Stimulated activated CD4-positive, alpha-beta T cell treated with anti-CD3 and anti-CD28 coated beads, Interleukin-12 subunit alpha, Interleukin-12 subunit beta, amount 100 ng/mL, for 24 hours (primary cell): Measurements from ENCODE around the gene ISL1.

Source experiments
- DNase-seq, 2 experiments: peaks; one replicate each; pipeline ENCODE4 v3.0.0-alpha.2; 2020; ENCODE audit warnings: low read depth in 2 of 2

ISL1 gene

DNA sequence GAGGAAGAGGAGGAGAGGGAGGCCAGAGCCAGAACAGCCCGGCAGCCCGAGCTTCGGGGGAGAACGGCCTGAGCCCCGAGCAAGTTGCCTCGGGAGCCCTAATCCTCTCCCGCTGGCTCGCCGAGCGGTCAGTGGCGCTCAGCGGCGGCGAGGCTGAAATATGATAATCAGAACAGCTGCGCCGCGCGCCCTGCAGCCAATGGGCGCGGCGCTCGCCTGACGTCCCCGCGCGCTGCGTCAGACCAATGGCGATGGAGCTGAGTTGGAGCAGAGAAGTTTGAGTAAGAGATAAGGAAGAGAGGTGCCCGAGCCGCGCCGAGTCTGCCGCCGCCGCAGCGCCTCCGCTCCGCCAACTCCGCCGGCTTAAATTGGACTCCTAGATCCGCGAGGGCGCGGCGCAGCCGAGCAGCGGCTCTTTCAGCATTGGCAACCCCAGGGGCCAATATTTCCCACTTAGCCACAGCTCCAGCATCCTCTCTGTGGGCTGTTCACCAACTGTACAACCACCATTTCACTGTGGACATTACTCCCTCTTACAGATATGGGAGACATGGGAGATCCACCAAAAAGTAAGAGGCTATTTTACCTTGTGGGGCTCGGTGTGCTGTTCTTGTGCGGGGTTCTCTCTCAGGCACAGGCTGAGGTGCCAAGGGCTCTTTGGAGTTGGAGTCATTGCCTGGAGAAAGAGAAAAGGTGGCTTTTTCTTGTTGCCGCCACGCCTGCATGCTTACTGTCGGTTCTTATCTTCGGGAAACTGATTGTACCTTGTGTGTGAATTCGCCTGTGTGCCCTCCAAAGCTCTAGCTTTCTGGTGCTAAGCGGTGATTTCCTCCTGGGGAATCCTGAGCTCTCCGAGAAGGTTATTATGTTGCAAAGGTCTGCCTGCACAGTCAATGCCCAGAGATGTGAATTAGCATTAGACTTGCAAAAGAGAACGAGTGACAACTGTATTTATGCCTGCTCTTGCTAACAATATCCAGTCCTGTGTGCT, at the start of gene ISL1:
TSS of gene ISL1 (plus strand) at position 318 of the 991 bp plus-strand sequence. CDS start at position 542, 224 bp downstream.
- DNase-seq: no peak

DNA sequence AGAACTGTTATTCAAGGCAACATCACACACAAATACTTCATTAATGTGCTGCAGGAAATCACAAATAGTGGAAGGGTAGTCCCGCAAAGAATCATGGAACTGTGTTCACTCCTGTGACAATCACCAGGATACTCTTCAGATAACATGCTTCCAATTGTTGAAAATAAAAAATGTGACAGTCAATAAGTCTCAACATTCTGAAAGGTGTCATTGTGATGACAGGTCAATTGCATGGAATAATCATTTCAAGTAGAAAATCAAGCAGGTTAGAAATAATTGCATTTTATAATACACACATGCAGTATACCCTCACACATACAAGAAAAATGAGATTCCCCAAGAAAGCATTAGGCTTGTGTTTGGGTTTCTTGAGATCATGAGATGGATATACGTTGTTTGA, 46.4 kb upstream of the ISL1 start:
- DNase-seq: no peak

DNA sequence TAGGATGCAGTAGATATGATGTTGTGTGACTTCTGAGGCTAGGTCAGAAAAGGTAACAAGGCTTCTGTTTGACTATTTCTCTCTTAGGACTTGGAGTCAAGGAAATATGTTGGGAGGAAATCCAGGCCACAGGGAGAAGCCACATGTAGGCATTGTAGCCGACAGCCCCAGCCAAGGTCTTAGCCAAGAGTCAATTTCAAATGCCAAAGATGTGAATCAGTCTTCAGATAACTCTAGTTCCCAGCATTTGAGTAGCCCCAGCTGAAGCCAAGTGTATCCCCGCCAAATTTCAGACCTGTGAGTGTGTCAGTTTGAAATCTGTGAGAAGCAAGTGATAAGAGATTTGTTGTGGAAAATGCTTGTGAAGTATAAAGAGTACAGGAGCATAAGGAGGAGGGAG, 38.1 kb upstream of the ISL1 start:
- no peak for DNase-seq

DNA sequence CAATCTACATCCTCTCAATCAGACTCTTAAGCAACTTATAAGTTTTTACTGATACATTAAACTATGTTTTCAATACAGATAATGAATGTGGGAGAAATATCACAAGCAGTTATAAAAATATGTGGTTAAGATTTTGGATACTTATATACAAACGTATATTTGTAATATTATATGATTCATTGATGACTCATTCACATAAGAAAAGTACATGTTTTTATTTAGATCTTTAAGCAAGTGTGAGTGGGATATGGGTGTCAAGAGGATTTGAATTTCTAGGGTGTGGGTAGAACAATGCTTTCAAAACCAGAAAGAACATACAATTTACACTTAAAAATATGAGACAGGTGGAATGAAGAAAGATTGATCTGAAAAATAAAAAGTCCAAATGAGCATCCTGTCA, 36.1 kb upstream of the ISL1 start:
- no peak for DNase-seq

DNA sequence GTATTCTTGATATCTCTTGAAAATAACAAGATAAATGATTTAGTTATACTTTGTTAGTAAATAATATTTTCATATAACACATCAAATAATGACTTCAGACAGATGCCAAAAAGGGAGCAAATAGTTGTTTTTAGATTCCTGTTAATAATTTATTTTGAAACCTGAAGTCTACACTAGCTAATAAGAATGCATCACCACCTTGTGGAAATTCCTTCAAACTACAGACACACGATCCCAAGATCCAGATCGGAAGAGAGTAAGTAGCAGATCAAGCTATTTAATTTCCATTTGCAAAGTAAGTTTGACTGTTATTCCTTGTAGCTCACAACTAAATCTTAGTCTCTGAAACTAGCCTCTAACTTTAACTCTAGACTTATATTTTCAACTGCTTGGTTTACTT, 35.5 kb upstream of the ISL1 start:
- no peak for DNase-seq

DNA sequence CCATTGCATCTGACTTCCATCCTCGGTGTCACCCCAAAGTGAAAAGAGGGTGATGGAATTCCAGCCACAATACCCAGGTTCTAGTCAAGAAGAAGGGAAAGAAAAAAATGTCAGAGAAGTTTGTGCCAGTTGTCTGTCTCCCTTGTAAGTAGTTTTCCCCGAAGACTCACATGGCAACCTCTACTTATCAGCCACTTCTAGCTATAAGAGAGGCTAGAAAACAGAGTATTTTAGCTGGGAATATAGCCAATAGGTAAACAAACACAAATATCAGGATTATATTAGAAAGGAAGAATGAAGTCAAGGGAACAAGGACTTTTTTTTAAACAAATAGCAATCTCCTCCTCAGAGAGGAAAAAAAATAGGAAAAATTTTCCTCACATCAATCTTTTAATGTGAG, 12.2 kb upstream of the ISL1 start:
- DNase-seq: no peak

DNA sequence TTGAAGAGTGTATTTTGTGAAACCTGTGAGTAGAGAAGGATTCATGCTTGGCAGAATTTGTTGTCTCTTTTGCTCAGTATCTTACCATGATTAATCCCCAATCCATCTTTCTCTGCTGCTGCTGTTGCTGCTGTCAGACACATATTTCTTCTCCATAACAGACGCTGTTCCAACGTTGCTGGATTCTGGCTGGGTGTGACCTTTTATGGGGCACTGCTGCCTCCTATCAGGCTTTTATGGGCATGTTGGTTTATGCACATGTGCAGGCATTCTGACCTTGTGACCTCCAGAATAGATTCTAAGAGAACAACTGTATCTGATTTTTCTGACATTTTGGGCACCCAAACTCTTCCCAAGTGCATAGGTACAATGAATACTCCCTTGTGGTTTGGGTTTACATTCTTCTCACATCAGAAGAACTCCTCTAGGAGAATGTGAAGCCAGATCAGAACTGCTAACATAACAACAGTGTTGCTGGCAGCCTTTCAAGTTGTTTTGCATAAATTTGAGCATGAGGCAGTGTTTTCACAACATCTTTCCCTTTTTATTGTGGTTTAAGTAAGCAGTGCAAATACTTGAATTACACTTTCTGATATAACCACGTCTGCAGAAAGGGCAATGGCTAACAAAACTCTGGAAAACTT, 9.2 kb upstream of the ISL1 start:
- DNase-seq: no peak

DNA sequence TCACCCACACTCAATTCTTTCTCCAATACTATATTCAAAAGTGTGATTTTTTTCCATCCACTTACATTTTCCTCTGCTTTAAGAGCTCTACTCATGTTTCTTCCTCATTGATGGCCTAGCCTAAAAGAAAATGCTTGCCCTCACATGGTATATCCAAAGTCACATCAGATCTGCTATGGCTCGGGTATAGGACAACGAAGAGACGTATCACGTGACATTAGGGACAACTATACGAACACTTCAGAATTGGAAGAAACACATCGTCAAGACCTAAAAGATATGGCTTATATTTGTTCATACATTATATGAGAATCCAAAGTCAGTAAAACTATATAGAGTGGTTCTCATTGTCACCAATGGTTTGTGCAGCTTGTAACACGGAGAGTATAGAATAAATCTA, 8.2 kb upstream of the ISL1 start:
- DNase-seq: no peak

DNA sequence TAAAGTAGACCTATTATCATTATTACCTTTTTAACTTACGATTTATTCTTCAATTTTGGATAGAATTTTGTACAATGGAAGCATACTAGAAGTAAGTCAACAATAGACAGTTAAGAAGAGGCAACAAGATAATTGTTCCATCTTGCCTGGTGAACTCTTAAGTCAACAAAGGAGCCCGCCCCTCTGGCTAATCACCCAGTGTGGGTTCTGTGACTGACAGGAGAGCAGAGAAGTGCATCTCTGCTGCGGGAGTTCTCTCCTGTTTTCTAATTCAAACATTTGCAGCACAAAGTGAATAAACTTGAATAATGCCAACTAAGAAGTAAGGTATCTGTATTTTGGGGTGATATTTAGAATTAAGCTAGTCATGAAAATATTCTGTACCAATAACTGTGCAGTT, 6.7 kb upstream of the ISL1 start:
- no peak for DNase-seq

DNA sequence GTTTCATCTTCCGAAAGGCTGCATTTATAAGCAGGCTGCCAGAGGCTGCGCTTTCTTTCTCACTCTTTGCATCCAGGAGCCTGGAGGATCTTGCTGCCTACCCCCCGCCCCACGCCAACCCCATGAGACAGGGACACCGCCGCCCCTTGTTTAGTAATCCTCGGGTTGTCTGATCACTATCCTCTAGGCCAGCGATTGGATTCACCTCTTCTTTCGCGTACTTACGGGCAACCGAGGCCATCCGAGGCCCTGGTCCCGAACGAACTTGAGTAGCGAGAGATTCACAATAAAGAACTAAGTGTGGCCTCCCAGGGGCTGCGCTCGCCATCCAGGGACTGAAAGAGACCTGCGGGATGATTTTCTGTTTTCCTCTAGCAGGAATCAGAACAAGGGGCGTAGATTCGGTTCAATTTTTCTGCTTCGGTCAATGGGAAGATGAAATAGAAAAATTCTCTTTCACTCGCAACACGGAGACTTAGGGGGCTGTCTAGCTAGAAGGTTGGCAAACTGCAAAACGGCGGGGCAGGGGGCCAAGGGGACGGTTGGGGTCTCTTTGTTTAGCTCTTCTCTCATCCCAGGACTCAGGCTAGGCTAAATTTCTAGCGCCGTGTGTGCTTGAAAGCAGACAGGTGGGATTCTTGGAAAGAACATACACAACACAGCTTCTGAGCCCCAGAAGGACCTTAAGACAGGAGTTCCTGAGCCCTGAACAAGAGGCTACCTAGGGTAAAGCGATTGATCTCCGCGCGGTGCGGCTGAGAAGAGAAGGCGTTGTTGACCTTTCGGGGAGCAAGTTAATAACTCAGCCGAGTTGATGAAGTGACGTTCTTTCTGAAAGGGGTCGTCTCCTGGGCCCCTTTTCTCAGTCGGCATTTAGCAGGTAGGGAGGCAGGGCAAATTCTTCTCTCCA, 5.8 kb upstream of the ISL1 start:
- no peak for DNase-seq

DNA sequence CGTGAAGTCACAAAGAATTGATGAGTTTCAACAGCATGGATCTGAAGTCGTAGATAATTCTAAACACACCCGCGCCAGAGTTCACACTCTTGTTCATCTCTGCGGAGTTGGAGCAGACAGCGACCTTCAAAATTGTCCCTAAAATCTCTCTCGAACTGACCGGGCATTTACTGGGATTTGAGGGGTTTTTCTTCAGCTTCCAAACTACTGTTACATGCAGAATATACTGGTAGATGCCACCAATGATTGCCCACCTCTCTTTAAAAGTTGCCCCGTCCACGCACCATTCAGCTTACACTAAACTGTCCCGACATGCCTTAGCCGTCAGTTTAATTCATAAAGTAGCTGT, 5.2 kb upstream of the ISL1 start:
- no peak for DNase-seq

DNA sequence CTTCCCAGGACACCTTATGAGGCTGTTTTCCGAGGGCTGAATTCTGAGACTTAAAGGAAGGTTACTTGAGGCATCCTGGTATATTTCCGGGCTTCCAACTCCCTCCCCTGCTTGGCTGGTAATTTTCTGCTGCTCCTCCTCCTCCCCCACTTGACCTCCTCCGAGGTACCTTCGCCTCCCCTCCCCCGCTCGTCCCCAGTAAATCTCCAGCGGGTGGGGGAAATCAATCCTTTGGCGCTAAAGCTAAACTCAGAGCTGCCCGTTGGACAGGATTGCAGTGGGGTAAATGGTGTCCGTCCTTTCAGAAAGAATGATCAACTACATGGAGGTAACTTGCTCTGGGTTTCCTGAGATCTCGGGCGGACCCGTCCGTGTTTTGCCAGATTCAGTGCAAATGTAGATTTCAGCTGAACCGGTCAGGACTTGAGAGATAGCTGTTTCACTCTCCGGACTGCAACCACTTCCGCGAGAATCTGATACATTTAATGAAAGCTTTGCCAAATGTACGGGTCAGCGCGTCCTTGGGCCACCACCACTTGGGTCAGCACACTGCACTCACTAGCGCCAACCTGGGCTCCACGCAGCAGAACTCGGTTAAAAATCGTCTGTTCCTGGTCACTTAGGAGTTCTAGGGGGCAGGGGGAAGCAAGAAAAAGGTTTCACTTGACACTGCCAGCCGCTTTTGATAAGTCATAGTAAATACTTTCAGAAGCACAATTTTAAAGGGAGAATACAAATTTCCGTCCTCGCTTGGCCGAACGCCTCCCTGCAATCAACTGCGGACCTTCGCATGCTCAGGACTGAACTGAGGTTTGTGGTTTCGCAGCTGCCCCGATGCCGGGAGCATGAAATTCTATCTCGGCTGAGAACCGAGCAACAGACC, 4.6 kb upstream of the ISL1 start:
- no peak for DNase-seq

DNA sequence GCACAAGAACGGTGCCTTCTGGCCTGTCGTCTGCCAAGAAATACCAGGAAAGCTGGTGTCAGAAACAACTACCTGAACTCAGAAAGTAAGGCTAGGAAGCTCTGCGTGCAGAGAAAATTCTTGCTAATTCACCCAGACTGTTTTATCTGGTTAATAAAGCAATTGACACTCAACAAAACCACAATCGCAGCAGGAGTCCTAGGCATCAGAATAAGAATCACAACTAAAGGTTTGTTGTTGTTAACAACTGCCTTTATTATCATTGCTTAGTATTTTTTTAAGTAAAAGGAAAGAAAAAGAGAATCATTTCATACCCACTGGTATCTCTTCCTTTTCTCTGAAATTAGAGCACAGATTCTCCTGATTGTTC, 3.9 kb upstream of the ISL1 start:
- DNase-seq: no peak

DNA sequence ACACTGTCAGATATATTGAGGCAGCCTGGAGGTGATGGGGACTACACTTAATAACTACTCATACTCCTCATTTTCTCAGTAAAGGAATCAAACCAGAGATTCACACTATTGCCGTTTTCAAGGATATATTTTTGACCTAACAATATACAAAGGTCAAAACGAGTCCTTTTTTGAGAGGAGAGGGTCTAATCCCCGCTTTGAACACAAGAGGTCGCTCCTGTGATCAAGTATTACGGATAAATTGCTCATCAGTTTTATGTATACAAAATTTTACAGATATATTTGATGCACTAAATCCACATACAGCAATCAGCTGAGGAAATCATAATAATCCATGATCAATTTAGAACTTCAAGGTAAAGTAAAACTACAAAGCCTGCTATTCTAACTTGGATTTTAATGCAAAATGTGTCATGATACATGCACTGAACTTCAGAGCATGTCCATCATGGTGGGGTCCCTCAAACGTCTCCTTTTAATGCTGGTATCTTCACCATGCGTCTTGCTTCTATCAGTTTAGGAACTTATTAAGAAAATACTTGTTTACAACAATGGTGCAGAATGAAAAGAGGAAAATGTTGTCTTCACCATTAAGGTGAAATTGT, 2.5 kb upstream of the ISL1 start:
- no peak for DNase-seq

DNA sequence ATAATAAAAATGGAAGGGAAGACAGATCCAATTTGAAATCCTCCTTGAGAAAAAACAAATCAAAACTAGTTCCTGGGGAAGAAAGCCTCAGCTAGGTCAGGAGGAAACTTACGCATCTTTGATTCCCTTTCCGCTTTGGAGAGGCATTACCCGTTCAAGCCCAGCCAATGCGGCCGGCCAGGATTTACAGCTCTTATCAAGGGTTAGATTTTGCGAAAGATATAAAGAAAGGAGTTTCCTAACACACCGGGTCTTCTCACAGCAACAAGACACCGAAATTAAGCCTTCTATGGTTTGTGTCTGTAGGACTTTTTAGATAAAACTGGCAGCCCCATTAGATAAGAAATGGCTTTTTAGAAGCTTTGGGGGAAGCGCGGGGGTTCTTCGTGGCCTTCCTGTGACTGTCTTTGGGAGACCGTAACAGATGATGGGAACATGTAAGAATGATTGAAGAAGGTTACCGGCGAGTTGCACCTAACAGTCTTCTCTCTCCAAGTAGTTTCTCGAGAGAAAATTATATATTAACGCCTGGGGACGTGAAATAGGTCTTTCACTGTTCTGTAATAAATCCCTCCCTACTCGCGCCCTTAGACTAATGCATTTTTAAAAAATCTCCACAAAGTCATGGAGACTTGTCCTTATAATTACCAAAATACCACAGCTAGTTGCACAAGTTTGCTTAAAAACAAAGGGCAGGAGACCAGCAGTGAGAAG, 1.3 kb upstream of the ISL1 start:
- DNase-seq: no peak

DNA sequence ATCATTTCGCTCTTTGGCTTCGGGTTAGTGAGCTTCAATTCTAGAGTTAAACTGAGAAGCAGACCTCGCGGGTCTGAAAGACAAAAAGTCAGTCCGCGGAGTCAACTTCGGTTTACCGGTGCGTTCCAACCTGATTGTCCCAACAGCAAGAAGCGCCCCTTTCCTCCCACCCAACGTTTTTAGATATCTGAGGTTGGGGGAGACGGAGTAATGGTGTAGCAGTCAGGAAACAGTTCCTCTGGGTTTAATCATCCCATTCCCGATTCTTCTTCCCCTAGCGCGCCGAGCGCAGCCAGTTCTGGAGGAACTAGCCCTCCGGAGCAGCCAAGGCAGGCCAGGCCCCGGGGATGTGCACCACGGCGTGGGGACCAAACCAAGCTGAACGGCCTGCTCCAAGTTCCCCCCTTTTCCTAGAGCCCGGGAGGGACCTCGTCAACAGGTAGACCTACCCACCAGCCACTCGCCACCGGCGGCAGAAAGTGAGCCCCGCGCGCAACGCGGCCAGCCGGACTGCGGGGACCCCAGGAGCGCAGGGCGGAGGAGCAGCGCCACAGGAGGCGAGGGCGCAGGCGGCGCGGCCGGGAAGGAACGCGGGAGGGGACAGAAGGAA, 622 bp upstream of the ISL1 start:
- no peak for DNase-seq

DNA sequence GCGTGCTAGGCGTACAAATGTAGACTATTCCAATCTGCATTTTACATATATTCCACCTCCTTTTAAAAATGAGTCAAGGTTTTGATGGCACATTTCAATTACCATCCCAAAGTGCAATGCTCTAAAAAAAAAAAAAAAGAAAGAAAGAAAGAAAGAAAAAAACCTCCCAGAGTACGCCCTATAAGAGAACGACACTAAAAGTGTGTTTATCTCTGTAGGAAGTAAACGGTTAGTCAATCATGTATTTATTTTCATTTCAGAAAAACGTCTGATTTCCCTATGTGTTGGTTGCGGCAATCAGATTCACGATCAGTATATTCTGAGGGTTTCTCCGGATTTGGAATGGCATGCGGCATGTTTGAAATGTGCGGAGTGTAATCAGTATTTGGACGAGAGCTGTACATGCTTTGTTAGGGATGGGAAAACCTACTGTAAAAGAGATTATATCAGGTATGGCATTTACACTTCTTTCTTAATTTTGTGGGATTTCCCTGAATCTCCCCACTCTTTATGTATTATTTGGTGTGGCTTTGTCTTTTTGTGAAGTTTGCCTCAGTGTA, 1.1 kb downstream of the ISL1 start:
- no peak for DNase-seq

DNA sequence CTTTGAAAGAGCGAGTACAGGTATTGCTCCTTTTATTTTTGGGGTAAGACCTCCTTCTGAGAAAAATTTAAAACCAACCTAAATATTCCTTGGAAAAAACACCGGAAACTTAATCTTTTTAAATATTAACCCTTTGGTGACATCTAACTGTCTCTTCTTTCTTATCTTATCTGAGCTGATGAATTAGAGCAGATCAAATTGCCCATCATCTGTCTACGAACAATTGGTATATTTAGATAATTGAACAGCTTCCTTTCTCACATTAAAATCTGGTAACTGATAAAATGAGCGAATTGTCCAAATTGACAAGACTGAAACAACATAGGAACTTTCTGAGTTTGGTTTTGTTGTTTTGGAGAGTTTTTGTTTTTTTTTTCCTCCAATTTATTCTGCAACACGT, 2.0 kb downstream of the ISL1 start:
- no peak for DNase-seq
